HepG2 (cell line): ENCODE data around the gene B3GALNT2. TPM values are rescaled to one million over a fixed set of nuclear protein-coding genes. Genes with fewer than 3 reads are reported as not detected.

ENCODE experiments used
- GATAD1 ChIP-seq: IDR thresholded peaks from 2 replicates; pipeline ENCODE4 v1.6.1; 2016; ENCODE audit warnings: missing genetic modification reagents, missing compliant biosample characterization
- GZF1 ChIP-seq: sonication (generic); formaldehyde crosslinking; IDR thresholded peaks from 2 replicates; pipeline ENCODE4 v1.5.1; 2020; ENCODE audit warnings: mild to moderate bottlenecking, missing genetic modification reagents
- ISX ChIP-seq: sonication (generic); formaldehyde crosslinking; conservative IDR thresholded peaks from 2 replicates; pipeline ENCODE4 v1.5.0; 2020; ENCODE audit warnings: missing genetic modification reagents
- NCOA1 ChIP-seq: sonication (generic); formaldehyde crosslinking; IDR thresholded peaks from 2 replicates; pipeline ENCODE4 v1.9.0; 2021; ENCODE audit warnings: missing genetic modification reagents
- SCMH1 ChIP-seq: sonication (generic); formaldehyde crosslinking; IDR thresholded peaks from 2 replicates; pipeline ENCODE4 v1.9.0; 2021; ENCODE audit warnings: missing genetic modification reagents, mild to moderate bottlenecking, borderline replicate concordance
- SETDB1 ChIP-seq: sonication (generic); formaldehyde crosslinking; IDR thresholded peaks from 2 replicates; pipeline ENCODE4 v1.5.1; 2020; ENCODE audit warnings: missing genetic modification reagents, mild to moderate bottlenecking, borderline replicate concordance
- ZBTB14 ChIP-seq: sonication (generic); formaldehyde crosslinking; IDR thresholded peaks from 2 replicates; pipeline ENCODE4 v1.4.0; 2020; ENCODE audit warnings: missing genetic modification reagents
- ZNF121 ChIP-seq: sonication (generic); formaldehyde crosslinking; IDR thresholded peaks from 2 replicates; pipeline ENCODE4 v1.5.0; 2020; ENCODE audit warnings: mild to moderate bottlenecking, missing genetic modification reagents
- ZNF17 ChIP-seq: sonication (generic); formaldehyde crosslinking; IDR thresholded peaks from 2 replicates; pipeline ENCODE4 v1.5.0; 2020; ENCODE audit warnings: mild to moderate bottlenecking, missing genetic modification reagents
- ZNF296 ChIP-seq: sonication (generic); formaldehyde crosslinking; conservative IDR thresholded peaks from 2 replicates; pipeline ENCODE4 v1.5.0; 2020; ENCODE audit warnings: mild to moderate bottlenecking, missing genetic modification reagents
- ZNF354B ChIP-seq: sonication (generic); formaldehyde crosslinking; IDR thresholded peaks from 2 replicates; pipeline ENCODE4 v1.8.0; 2022; ENCODE audit warnings: mild to moderate bottlenecking, missing genetic modification reagents
- ZNF549 ChIP-seq: sonication (generic); formaldehyde crosslinking; IDR thresholded peaks from 2 replicates; pipeline ENCODE4 v1.5.0; 2020; ENCODE audit warnings: missing genetic modification reagents
- ZNF646 ChIP-seq: sonication (generic); formaldehyde crosslinking; IDR thresholded peaks from 2 replicates; pipeline ENCODE4 v1.9.0; 2021; ENCODE audit warnings: mild to moderate bottlenecking, missing genetic modification reagents
- polyA plus RNA-seq, 8 experiments: library from polyadenylated mRNA; depleted of rRNA in 3 of 8; stranded (reverse) in 7 of 8; unstranded in 1 of 8; fragments of >200 nt; fragmentation: Illumina TruSeq in 4 of 8; extraction: Trizol in 4 of 8; gene quantifications; 2 replicates each; pipeline versions ENCODE4 v1.2.1 to v1.2.3, GENCODE V29; 2011 to 2016; ENCODE audit warnings: low read depth in 4 of 8, missing spikeins in 1 of 8, mixed read lengths in 1 of 8; ENCODE audit not compliant: insufficient read depth in 1 of 8
- total RNA-seq, 5 experiments: library from RNA; depleted of rRNA; stranded (reverse); fragments of >200 nt; fragmentation: Illumina TruSeq; extraction: Trizol; gene quantifications; 2 replicates each; pipeline ENCODE4 v1.2.3, GENCODE V29; 2016; ENCODE audit warnings: low read depth in 1 of 5
- TF ChIP-seq, protein P1 (sequence below): sonication (generic); formaldehyde crosslinking; IDR thresholded peaks from 2 replicates; pipeline ENCODE4 v1.5.1; 2020; ENCODE audit warnings: mild to moderate bottlenecking, missing genetic modification reagents, moderate library complexity
- TF ChIP-seq, protein P2 (sequence below): sonication (generic); formaldehyde crosslinking; IDR thresholded peaks from 2 replicates; pipeline ENCODE4 v1.9.0; 2021; ENCODE audit warnings: missing genetic modification reagents, mild to moderate bottlenecking, borderline replicate concordance
- TF ChIP-seq, protein P3 (sequence below): sonication (generic); formaldehyde crosslinking; IDR thresholded peaks from 2 replicates; pipeline ENCODE4 v1.8.0; 2022; ENCODE audit warnings: low read depth, missing genetic modification reagents

Gene B3GALNT2
- total and polyA plus RNA-seq, 2 of the 13 experiments (the other 11 are each of a cell fraction or from before 2014, with no cell fraction given) = 16.5 to 28.9 TPM

GRCh38 chr1:235504122-235504493 lies at the start of gene B3GALNT2 (continued):
- TF ChIP-seq ZNF549 (CRISPR knock-in tag) (no peak), SETDB1 (CRISPR knock-in tag) (no peak), SCMH1 (no peak), ZNF296 (CRISPR knock-in tag) (no peak), ZNF121 (CRISPR knock-in tag) (peak; percentile 67; the same call in 1 of the 2 replicates), ZNF17 (CRISPR knock-in tag) (0 out of 2 replicates have a peak, but pooled peaks have one; percentile 55), ZBTB14 (0 out of 2 replicates have a peak, but pooled peaks have one; percentile 58), NCOA1 (CRISPR knock-in tag) (no peak), ISX (CRISPR knock-in tag) (no peak), GZF1 (CRISPR knock-in tag) (no peak), ZNF354B (CRISPR knock-in tag) (no peak), GATAD1 (CRISPR knock-in tag) (no peak), ZNF646 (CRISPR knock-in tag) (no peak)
- TF ChIP-seq, protein P1, sequence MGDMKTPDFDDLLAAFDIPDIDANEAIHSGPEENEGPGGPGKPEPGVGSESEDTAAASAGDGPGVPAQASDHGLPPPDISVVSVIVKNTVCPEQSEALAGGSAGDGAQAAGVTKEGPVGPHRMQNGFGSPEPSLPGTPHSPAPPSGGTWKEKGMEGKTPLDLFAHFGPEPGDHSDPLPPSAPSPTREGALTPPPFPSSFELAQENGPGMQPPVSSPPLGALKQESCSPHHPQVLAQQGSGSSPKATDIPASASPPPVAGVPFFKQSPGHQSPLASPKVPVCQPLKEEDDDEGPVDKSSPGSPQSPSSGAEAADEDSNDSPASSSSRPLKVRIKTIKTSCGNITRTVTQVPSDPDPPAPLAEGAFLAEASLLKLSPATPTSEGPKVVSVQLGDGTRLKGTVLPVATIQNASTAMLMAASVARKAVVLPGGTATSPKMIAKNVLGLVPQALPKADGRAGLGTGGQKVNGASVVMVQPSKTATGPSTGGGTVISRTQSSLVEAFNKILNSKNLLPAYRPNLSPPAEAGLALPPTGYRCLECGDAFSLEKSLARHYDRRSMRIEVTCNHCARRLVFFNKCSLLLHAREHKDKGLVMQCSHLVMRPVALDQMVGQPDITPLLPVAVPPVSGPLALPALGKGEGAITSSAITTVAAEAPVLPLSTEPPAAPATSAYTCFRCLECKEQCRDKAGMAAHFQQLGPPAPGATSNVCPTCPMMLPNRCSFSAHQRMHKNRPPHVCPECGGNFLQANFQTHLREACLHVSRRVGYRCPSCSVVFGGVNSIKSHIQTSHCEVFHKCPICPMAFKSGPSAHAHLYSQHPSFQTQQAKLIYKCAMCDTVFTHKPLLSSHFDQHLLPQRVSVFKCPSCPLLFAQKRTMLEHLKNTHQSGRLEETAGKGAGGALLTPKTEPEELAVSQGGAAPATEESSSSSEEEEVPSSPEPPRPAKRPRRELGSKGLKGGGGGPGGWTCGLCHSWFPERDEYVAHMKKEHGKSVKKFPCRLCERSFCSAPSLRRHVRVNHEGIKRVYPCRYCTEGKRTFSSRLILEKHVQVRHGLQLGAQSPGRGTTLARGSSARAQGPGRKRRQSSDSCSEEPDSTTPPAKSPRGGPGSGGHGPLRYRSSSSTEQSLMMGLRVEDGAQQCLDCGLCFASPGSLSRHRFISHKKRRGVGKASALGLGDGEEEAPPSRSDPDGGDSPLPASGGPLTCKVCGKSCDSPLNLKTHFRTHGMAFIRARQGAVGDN (CRISPR knock-in tag) = no peak; the same call in 1 of the 2 replicates
- TF ChIP-seq, protein P2, sequence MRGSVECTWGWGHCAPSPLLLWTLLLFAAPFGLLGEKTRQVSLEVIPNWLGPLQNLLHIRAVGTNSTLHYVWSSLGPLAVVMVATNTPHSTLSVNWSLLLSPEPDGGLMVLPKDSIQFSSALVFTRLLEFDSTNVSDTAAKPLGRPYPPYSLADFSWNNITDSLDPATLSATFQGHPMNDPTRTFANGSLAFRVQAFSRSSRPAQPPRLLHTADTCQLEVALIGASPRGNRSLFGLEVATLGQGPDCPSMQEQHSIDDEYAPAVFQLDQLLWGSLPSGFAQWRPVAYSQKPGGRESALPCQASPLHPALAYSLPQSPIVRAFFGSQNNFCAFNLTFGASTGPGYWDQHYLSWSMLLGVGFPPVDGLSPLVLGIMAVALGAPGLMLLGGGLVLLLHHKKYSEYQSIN (CRISPR knock-in tag) = no peak
- TF ChIP-seq, protein P3, sequence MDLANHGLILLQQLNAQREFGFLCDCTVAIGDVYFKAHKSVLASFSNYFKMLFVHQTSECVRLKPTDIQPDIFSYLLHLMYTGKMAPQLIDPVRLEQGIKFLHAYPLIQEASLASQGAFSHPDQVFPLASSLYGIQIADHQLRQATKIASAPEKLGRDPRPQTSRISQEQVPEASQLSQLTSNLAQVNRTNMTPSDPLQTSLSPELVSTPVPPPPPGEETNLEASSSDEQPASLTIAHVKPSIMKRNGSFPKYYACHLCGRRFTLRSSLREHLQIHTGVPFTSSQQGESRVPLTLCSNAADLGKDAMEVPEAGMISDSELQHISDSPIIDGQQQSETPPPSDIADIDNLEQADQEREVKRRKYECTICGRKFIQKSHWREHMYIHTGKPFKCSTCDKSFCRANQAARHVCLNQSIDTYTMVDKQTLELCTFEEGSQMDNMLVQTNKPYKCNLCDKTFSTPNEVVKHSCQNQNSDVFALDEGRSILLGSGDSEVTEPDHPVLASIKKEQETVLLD (CRISPR knock-in tag) = peak; percentile 71
